HepG2 (cell line): ENCODE measurements around the gene DNM3. TPM values are rescaled to one million over a fixed set of nuclear protein-coding genes. Genes with fewer than 3 reads are reported as not detected.

Experiments
- ATAC-seq: fragments of 200-7000 bp; cut with Tn5 transposase; 3 replicates; pipeline ENCODE4 v1.9.1; 2020; ENCODE audit warnings: mild to moderate bottlenecking, moderate library complexity
- BruUV-seq: library from RNA; stranded (reverse); fragments of 400-500 nt; replicated peaks from 2 replicates; lab custom pipeline; 2021; lab: Mats Ljungman, UMichigan
- CTCF ChIA-PET: fragments of 300-600 bp; formaldehyde crosslinking; extraction: SDS; loops from one replicate; lab custom pipeline; 2021; ENCODE audit warnings: low total read pairs, inconsistent platforms, low intra/inter-chr PET ratio; lab: Yijun Ruan, JAX
- POLR2A ChIA-PET: fragments of 350-600 bp; sonication (Branson Sonifier 250); formaldehyde crosslinking; loops from one replicate; lab custom pipeline; 2020; ENCODE audit warnings: antibody characterized with exemption, inconsistent platforms; lab: Yijun Ruan, JAX
- DNase-seq: peaks from one replicate; pipeline ENCODE4 v3.0.0-alpha.2; 2015; ENCODE audit warnings: low spot score
- FAIRE-seq: peaks from 3 replicates; lab custom pipeline; 2011; peaks lifted over from hg19 to GRCh38; lab: Jason Lieb, UNC
- H2AFZ ChIP-seq: one replicate; pipeline ENCODE4 v1.6.1; 2011; ENCODE audit warnings: low read length, inconsistent platforms
- H3K27ac ChIP-seq: fragments of 300-600 bp; 3 replicates; pipeline ENCODE4 v1.8.0; 2011; ENCODE audit warnings: mixed run types, mild to moderate bottlenecking, mixed read lengths, low read length, inconsistent platforms; ENCODE audit not compliant: insufficient read depth; ENCODE audit errors: extremely low read length
- H3K27me3 ChIP-seq, 2 experiments: fragments of 200-600 bp in 1 of 2; 2 replicates in 1 of 2; 3 replicates in 1 of 2; pipeline versions ENCODE4 v1.6.0 to v1.8.0; 2011; ENCODE audit warnings: low read length in 2 of 2, mild to moderate bottlenecking in 2 of 2, moderate library complexity in 2 of 2, inconsistent platforms in 1 of 2; ENCODE audit not compliant: insufficient read depth in 2 of 2, control insufficient read depth in 1 of 2
- H3K36me3 ChIP-seq, 2 experiments: fragments of 200-600 bp in 1 of 2; replicated peaks in 1 of 2; 2 replicates in 1 of 2; 3 replicates in 1 of 2; pipeline versions ENCODE4 v1.5.1 to v1.8.0; 2011; ENCODE audit warnings: low read length in 2 of 2, inconsistent platforms in 1 of 2; ENCODE audit not compliant: insufficient read depth in 2 of 2, control insufficient read depth in 1 of 2
- H3K4me1 ChIP-seq: 2 replicates; pipeline ENCODE4 v1.5.1; 2012; ENCODE audit warnings: low read length, inconsistent platforms; ENCODE audit not compliant: insufficient read depth
- H3K4me2 ChIP-seq: 2 replicates; pipeline ENCODE4 v1.6.0; 2011; ENCODE audit warnings: low read depth, low read length, inconsistent platforms
- H3K4me3 ChIP-seq, 3 experiments: fragments of 200-600 bp in 1 of 3; sonication (generic), shearing (Covaris generic) in 1 of 3; replicated peaks in 1 of 3; 2 replicates each; pipeline ENCODE4 v1.5.1; 2011 to 2016; ENCODE audit warnings: low read length in 3 of 3, inconsistent platforms in 2 of 3, low read depth in 2 of 3, mild to moderate bottlenecking in 2 of 3, control low read depth in 1 of 3, mixed read lengths in 1 of 3; ENCODE audit not compliant: insufficient read depth in 1 of 3
- H3K79me2 ChIP-seq: one replicate; pipeline ENCODE4 v1.6.1; 2011; ENCODE audit warnings: low read length, inconsistent platforms; ENCODE audit not compliant: insufficient read depth
- H3K9ac ChIP-seq: 2 replicates; pipeline ENCODE4 v1.6.0; 2011; ENCODE audit warnings: mild to moderate bottlenecking, low read depth, low read length, inconsistent platforms; ENCODE audit not compliant: insufficient read depth
- H3K9me3 ChIP-seq: 2 replicates; pipeline ENCODE4 v1.5.1; 2012; ENCODE audit warnings: mild to moderate bottlenecking, low read length
- H4K20me1 ChIP-seq: 2 replicates; pipeline ENCODE4 v1.6.0; 2011; ENCODE audit warnings: inconsistent platforms, mild to moderate bottlenecking, low read length, moderate library complexity; ENCODE audit not compliant: insufficient read depth
- BHLHE40 ChIP-seq: IDR thresholded peaks from 2 replicates; pipeline ENCODE4 v1.6.1; 2011; ENCODE audit warnings: low read length, improper control_type of control experiment
- HOXD1 ChIP-seq: sonication (generic); formaldehyde crosslinking; IDR thresholded peaks from 2 replicates; pipeline ENCODE4 v1.5.0; 2020; ENCODE audit warnings: missing genetic modification reagents
- MAFF ChIP-seq: IDR thresholded peaks from 2 replicates; pipeline ENCODE4 v1.6.1; 2011; ENCODE audit warnings: low read depth, low read length, improper control_type of control experiment
- MAFK ChIP-seq, 2 experiments: IDR thresholded peaks in 1 of 2; conservative IDR thresholded peaks in 1 of 2; 2 replicates each; pipeline ENCODE4 v1.6.1; 2011; ENCODE audit warnings: improper control_type of control experiment in 2 of 2, low read length in 2 of 2
- NFE2 ChIP-seq: sonication (generic); formaldehyde crosslinking; IDR thresholded peaks from 2 replicates; pipeline ENCODE4 v1.4.0; 2020; ENCODE audit warnings: missing genetic modification reagents
- PHF8 ChIP-seq: sonication (generic); formaldehyde crosslinking; IDR thresholded peaks from 2 replicates; pipeline ENCODE4 v1.5.0; 2020; ENCODE audit warnings: missing genetic modification reagents
- ZC3H13 ChIP-seq: sonication (generic); formaldehyde crosslinking; IDR thresholded peaks from 2 replicates; pipeline ENCODE4 v1.8.1; 2023; ENCODE audit warnings: mild to moderate bottlenecking, missing genetic modification reagents, moderate library complexity
- ZEB1 ChIP-seq: IDR thresholded peaks from 2 replicates; pipeline ENCODE4 v1.6.1; 2012; ENCODE audit warnings: mild to moderate bottlenecking, low read depth, inconsistent platforms; ENCODE audit not compliant: insufficient replicate concordance
- ZMAT3 ChIP-seq: sonication (generic); formaldehyde crosslinking; conservative IDR thresholded peaks from 2 replicates; pipeline ENCODE4 v1.7.0; 2021; ENCODE audit warnings: missing genetic modification reagents
- WGBS: methylation state at CpG from one replicate; pipeline ENCODE4 v1.1.6; 2017; ENCODE audit warnings: low lambda C conversion rate; 5-methylcytosine and 5-hydroxymethylcytosine counted together
- in situ Hi-C: cut with HindIII; loops from 2 replicates; pipeline ENCODE4 v1.10.0; 2017; ENCODE audit warnings: low pct_unique_long_range_greater_than_20kb; ENCODE audit not compliant: extremely low pct_ligation_motif_present
- intact Hi-C: fragments of 100-400 bp; cut with micrococcal nuclease; formaldehyde crosslinking; loops from one replicate; pipeline ENCODE4 v1.10.0; 2022; ENCODE audit not compliant: unreplicated experiment
- polyA plus RNA-seq, 8 experiments: library from polyadenylated mRNA; depleted of rRNA in 3 of 8; stranded (reverse) in 7 of 8; unstranded in 1 of 8; fragments of >200 nt; fragmentation: Illumina TruSeq in 4 of 8; extraction: Trizol in 4 of 8; gene quantifications; 2 replicates each; pipeline versions ENCODE4 v1.2.1 to v1.2.3, GENCODE V29; 2011 to 2016; ENCODE audit warnings: low read depth in 4 of 8, missing spikeins in 1 of 8, mixed read lengths in 1 of 8; ENCODE audit not compliant: insufficient read depth in 1 of 8
- total RNA-seq, 5 experiments: library from RNA; depleted of rRNA; stranded (reverse); fragments of >200 nt; fragmentation: Illumina TruSeq; extraction: Trizol; gene quantifications; 2 replicates each; pipeline ENCODE4 v1.2.3, GENCODE V29; 2016; ENCODE audit warnings: low read depth in 1 of 5
- TF ChIP-seq, protein P1 (sequence below): sonication (generic); formaldehyde crosslinking; IDR thresholded peaks from 2 replicates; pipeline ENCODE4 v1.9.0; 2021; ENCODE audit warnings: missing genetic modification reagents, borderline replicate concordance

The DNM3 gene
- total and polyA plus RNA-seq, 2 of the 13 experiments (the other 11 are each of a cell fraction or from before 2014, with no cell fraction given) = 0.05 TPM; not detected in 1

DNA sequence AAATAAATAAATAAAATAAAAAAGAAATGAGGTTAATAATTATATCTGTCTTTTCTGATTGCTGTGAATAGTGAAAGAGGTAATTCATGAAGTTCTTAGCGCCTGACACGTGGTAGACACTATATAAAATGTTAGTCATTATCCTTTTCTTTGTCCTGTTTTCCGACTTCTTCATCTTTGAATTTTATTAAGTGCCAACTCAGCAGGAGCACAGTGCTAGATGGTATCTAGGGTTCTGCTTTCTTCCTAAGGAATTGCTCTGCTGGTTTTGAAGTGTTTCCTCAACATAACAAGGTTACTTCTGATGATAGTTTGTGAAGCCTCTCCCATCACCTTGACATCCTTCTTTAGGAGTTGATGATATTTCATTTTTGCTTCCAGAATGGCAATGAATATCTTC lies 227.0 kb downstream of the DNM3 start:
- H3K9me3 ChIP-seq = no peaks in the 10 kb centered on the region
- DNase-seq = no peak
- H3K4me3 ChIP-seq = no peak overlapping the region
- H2AFZ ChIP-seq = no peak overlapping the region
- no peak overlapping the region for H3K9ac ChIP-seq
- H4K20me1 ChIP-seq = no peaks in the 10 kb centered on the region
- intact Hi-C loops = no loop called here
- no peak for ATAC-seq
- H3K4me2 ChIP-seq = no peak overlapping the region
- in situ Hi-C loops = no loop called here
- no peaks in the 10 kb centered on the region for H3K4me1 ChIP-seq
- BruUV-seq = no TSS peak
- H3K36me3 ChIP-seq = no peaks in the 10 kb centered on the region
- no peak for FAIRE-seq
- TF ChIP-seq ZEB1 (no peak), NFE2 (CRISPR knock-in tag) (no peak), ZMAT3 (CRISPR knock-in tag) (no peak), HOXD1 (CRISPR knock-in tag) (no peak), MAFF (peak; percentile 33; the same call in 1 of the 2 replicates), MAFK (conservative IDR thresholded peaks at IDR 0.05 in 1 of 2, IDR thresholded peaks at IDR 0.05 in 1 of 2; ENCODE audit: low read length in 2 of 2) (peak; percentile 24 to 54; a peak in 3 of 4 replicates), ZC3H13 (CRISPR knock-in tag) (no peak), PHF8 (CRISPR knock-in tag) (no peak), BHLHE40 (no peak)
- TF ChIP-seq, protein P1, sequence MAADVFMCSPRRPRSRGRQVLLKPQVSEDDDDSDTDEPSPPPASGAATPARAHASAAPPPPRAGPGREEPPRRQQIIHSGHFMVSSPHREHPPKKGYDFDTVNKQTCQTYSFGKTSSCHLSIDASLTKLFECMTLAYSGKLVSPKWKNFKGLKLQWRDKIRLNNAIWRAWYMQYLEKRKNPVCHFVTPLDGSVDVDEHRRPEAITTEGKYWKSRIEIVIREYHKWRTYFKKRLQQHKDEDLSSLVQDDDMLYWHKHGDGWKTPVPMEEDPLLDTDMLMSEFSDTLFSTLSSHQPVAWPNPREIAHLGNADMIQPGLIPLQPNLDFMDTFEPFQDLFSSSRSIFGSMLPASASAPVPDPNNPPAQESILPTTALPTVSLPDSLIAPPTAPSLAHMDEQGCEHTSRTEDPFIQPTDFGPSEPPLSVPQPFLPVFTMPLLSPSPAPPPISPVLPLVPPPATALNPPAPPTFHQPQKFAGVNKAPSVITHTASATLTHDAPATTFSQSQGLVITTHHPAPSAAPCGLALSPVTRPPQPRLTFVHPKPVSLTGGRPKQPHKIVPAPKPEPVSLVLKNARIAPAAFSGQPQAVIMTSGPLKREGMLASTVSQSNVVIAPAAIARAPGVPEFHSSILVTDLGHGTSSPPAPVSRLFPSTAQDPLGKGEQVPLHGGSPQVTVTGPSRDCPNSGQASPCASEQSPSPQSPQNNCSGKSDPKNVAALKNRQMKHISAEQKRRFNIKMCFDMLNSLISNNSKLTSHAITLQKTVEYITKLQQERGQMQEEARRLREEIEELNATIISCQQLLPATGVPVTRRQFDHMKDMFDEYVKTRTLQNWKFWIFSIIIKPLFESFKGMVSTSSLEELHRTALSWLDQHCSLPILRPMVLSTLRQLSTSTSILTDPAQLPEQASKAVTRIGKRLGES (CRISPR knock-in tag) = no peak
- 9% methylated on average over 3 of the region's 3 CpGs for WGBS
- no peaks in the 10 kb centered on the region for H3K27me3 ChIP-seq
- CTCF ChIA-PET = no interaction called here
- H3K79me2 ChIP-seq = no peaks in the 10 kb centered on the region
- H3K27ac ChIP-seq = no peak overlapping the region
- POLR2A ChIA-PET = no interaction called here
